GM19099 (cell line): Measurements from ENCODE around the gene HNRNPAB.

Experiments
- POLR2A ChIP-seq: IDR thresholded peaks from 3 replicates; pipeline ENCODE4 v1.6.1; 2011; ENCODE audit warnings: low read depth; ENCODE audit not compliant: insufficient read length; ENCODE audit errors: extremely low read depth

The HNRNPAB gene

GRCh38 chr5:178231539-178232123 lies 27.3 kb downstream of the HNRNPAB start:
- TF ChIP-seq POLR2A, result no peak

- peak; percentile 76 for TF ChIP-seq POLR2A
Observed at GRCh38 chr5:178232124-178232919, 28.0 kb downstream of the HNRNPAB start, which contains the start of gene PHYKPL. Gene PHYKPL, minus strand, starts transcription at chr5:178232802. Its CDS starts 252 bp downstream, at chr5:178232550.

- TF ChIP-seq POLR2A, result no peak
Observed at GRCh38 chr5:178232920-178233429, 28.6 kb downstream of the HNRNPAB start.

- TF ChIP-seq POLR2A, result no peak
Observed at GRCh38 chr5:178234121-178234749, 29.9 kb downstream of the HNRNPAB start.

GRCh38 chr5:178234750-178235587 lies 30.6 kb downstream of the HNRNPAB start:
- TF ChIP-seq POLR2A, result no peak

- no peak for TF ChIP-seq POLR2A
Observed at GRCh38 chr5:178235588-178235974, 31.2 kb downstream of the HNRNPAB start.

- TF ChIP-seq POLR2A, result no peak
Observed at GRCh38 chr5:178236126-178236525, 31.8 kb downstream of the HNRNPAB start.

GRCh38 chr5:178236679-178237078 lies 32.3 kb downstream of the HNRNPAB start:
- no peak for TF ChIP-seq POLR2A

GRCh38 chr5:178237431-178238312 lies 33.3 kb downstream of the HNRNPAB start:
- no peak for TF ChIP-seq POLR2A

- TF ChIP-seq POLR2A, result no peak
Observed at GRCh38 chr5:178238313-178238635, 33.9 kb downstream of the HNRNPAB start.

GRCh38 chr5:178238711-178239592 lies 34.6 kb downstream of the HNRNPAB start:
- TF ChIP-seq POLR2A, result no peak

- peak; percentile 35 for TF ChIP-seq POLR2A
Observed at GRCh38 chr5:178239626-178240301, 35.4 kb downstream of the HNRNPAB start.
